ENCODE results near the gene MARCHF10.

Gene MARCHF10

GRCh38 chr17:62681939-62682381, 126.2 kb downstream of the MARCHF10 start:
- Histone ChIP-seq H2BK5ac (ENCODE audit: low read length) (peak overlapping the region; percentile 35), H3K4me3 (ENCODE audit: low read length in 2 of 2) (no peak overlapping the region), H2BK12ac (ENCODE audit: low read length) (no peak overlapping the region), H2AK5ac (ENCODE audit: low read depth, low read length) (no peak overlapping the region), H3K27ac (replicated peaks; ENCODE audit: low read length) (no peak overlapping the region), H3K27me3 (ENCODE audit: control insufficient read depth in 3 of 3, insufficient read depth in 3 of 3, low read depth in 1 of 3, low read length in 3 of 3) (no peaks in the 10 kb centered on the region), H3K79me1 (ENCODE audit: low read depth, low read length) (peaks cover 5% of the 10 kb centered on the region), H3K23ac (ENCODE audit: low read depth, low read length, poor library complexity) (peak overlapping the region; percentile 40), H2BK15ac (ENCODE audit: low read length) (no peak overlapping the region), H2AFZ (ENCODE audit: low read length) (no peak overlapping the region), H3K4me2 (ENCODE audit: insufficient read depth, low read length, poor library complexity, severe bottlenecking) (no peak overlapping the region), H3K9ac (ENCODE audit: low read depth, low read length, poor library complexity) (no peak overlapping the region), H2BK120ac (ENCODE audit: low read depth, low read length) (no peak overlapping the region), H3K4ac (ENCODE audit: low read length) (no peak overlapping the region), H3K9me3 (replicated peaks in 1 of 2; ENCODE audit: control insufficient read depth in 2 of 2, insufficient read depth in 1 of 2, low read depth in 1 of 2, low read length in 2 of 2) (no peaks in the 10 kb centered on the region), H3K4me1 (ENCODE audit: control insufficient read depth in 2 of 2, insufficient read depth in 1 of 2, low read depth in 1 of 2, low read length in 2 of 2) (no peaks in the 10 kb centered on the region), H4K8ac (ENCODE audit: low read depth, low read length) (no peak overlapping the region), H3K36me3 (replicated peaks in 1 of 2; ENCODE audit: control insufficient read depth in 2 of 2, insufficient read depth in 2 of 2, low read length in 2 of 2) (peaks cover 21 to 78% of the 10 kb centered on the region in 2 donors), H4K91ac (ENCODE audit: low read depth, low read length, poor library complexity) (no peak overlapping the region), H3K14ac (ENCODE audit: low read length) (no peak overlapping the region), H3K18ac (ENCODE audit: low read length) (no peak overlapping the region)
- WGBS, 2 donors (ENCODE audit: extremely low coverage in 2 of 2, insufficient read length in 2 of 2, insufficient replicate concordance in 1 of 2): no CpG with 5 or more reads among the region's 8 CpGs
- DNase-seq (ENCODE audit: low spot score): no peak

- peak overlapping the region; percentile 50 for H4K8ac ChIP-seq (ENCODE audit: low read depth, low read length)
- H3K4me3 ChIP-seq (ENCODE audit: low read length in 2 of 2): no peak overlapping the region
- no peaks in the 10 kb centered on the region for H3K27me3 ChIP-seq (ENCODE audit: control insufficient read depth in 3 of 3, insufficient read depth in 3 of 3, low read depth in 1 of 3, low read length in 3 of 3)
- H3K27ac ChIP-seq (replicated peaks; ENCODE audit: low read length): no peak overlapping the region
- H3K14ac ChIP-seq (ENCODE audit: low read length): no peak overlapping the region
- peak overlapping the region; percentile 40 for H3K23ac ChIP-seq (ENCODE audit: low read depth, low read length, poor library complexity)
- H3K4me1 ChIP-seq (ENCODE audit: control insufficient read depth in 2 of 2, insufficient read depth in 1 of 2, low read depth in 1 of 2, low read length in 2 of 2): no peaks in the 10 kb centered on the region
- no peak overlapping the region for H2BK120ac ChIP-seq (ENCODE audit: low read depth, low read length)
- H2AK5ac ChIP-seq (ENCODE audit: low read depth, low read length): no peak overlapping the region
- H2BK5ac ChIP-seq (ENCODE audit: low read length): peak overlapping the region; percentile 35
- H3K9me3 ChIP-seq (replicated peaks in 1 of 2; ENCODE audit: control insufficient read depth in 2 of 2, insufficient read depth in 1 of 2, low read depth in 1 of 2, low read length in 2 of 2): no peaks in the 10 kb centered on the region
- H2BK12ac ChIP-seq (ENCODE audit: low read length): no peak overlapping the region
- H3K79me1 ChIP-seq (ENCODE audit: low read depth, low read length): peaks cover 5% of the 10 kb centered on the region
- no peak overlapping the region for H3K18ac ChIP-seq (ENCODE audit: low read length)
- H2BK15ac ChIP-seq (ENCODE audit: low read length): no peak overlapping the region
- H3K4ac ChIP-seq (ENCODE audit: low read length): no peak overlapping the region
- peaks cover 18 to 78% of the 10 kb centered on the region in 2 donors for H3K36me3 ChIP-seq (replicated peaks in 1 of 2; ENCODE audit: control insufficient read depth in 2 of 2, insufficient read depth in 2 of 2, low read length in 2 of 2)
- H3K9ac ChIP-seq (ENCODE audit: low read depth, low read length, poor library complexity): peak overlapping the region; percentile 50
- no peak overlapping the region for H3K4me2 ChIP-seq (ENCODE audit: insufficient read depth, low read length, poor library complexity, severe bottlenecking)
- DNase-seq (ENCODE audit: low spot score): no peak
- H2AFZ ChIP-seq (ENCODE audit: low read length): no peak overlapping the region
- H4K91ac ChIP-seq (ENCODE audit: low read depth, low read length, poor library complexity): no peak overlapping the region
- no CpG with 5 or more reads among the region's 17 CpGs for WGBS, 2 donors (ENCODE audit: extremely low coverage in 2 of 2, insufficient read length in 2 of 2, insufficient replicate concordance in 1 of 2)
Observed at GRCh38 chr17:62681061-62681938, 126.8 kb downstream of the MARCHF10 start.

- H2BK15ac ChIP-seq (ENCODE audit: low read length): no peak overlapping the region
- H4K91ac ChIP-seq (ENCODE audit: low read depth, low read length, poor library complexity): peak overlapping the region; percentile 72
- DNase-seq (ENCODE audit: low spot score): no peak
- no peak overlapping the region for H3K4ac ChIP-seq (ENCODE audit: low read length)
- no peak overlapping the region for H2AFZ ChIP-seq (ENCODE audit: low read length)
- H3K27ac ChIP-seq (replicated peaks; ENCODE audit: low read length): no peak overlapping the region
- H2AK5ac ChIP-seq (ENCODE audit: low read depth, low read length): no peak overlapping the region
- H3K14ac ChIP-seq (ENCODE audit: low read length): no peak overlapping the region
- H2BK12ac ChIP-seq (ENCODE audit: low read length): no peak overlapping the region
- H3K18ac ChIP-seq (ENCODE audit: low read length): no peak overlapping the region
- no peak overlapping the region for H3K4me3 ChIP-seq (ENCODE audit: low read length in 2 of 2)
- H3K79me1 ChIP-seq (ENCODE audit: low read depth, low read length): peaks cover 5% of the 10 kb centered on the region
- no peak overlapping the region for H4K8ac ChIP-seq (ENCODE audit: low read depth, low read length)
- H3K4me2 ChIP-seq (ENCODE audit: insufficient read depth, low read length, poor library complexity, severe bottlenecking): no peak overlapping the region
- peaks cover 21 to 81% of the 10 kb centered on the region in 2 donors for H3K36me3 ChIP-seq (replicated peaks in 1 of 2; ENCODE audit: control insufficient read depth in 2 of 2, insufficient read depth in 2 of 2, low read length in 2 of 2)
- peak overlapping the region; percentile 50 for H3K9ac ChIP-seq (ENCODE audit: low read depth, low read length, poor library complexity)
- no peak overlapping the region for H2BK120ac ChIP-seq (ENCODE audit: low read depth, low read length)
- H3K9me3 ChIP-seq (replicated peaks in 1 of 2; ENCODE audit: control insufficient read depth in 2 of 2, insufficient read depth in 1 of 2, low read depth in 1 of 2, low read length in 2 of 2): no peaks in the 10 kb centered on the region
- no peaks in the 10 kb centered on the region for H3K27me3 ChIP-seq (ENCODE audit: control insufficient read depth in 3 of 3, insufficient read depth in 3 of 3, low read depth in 1 of 3, low read length in 3 of 3)
- H3K4me1 ChIP-seq (ENCODE audit: control insufficient read depth in 2 of 2, insufficient read depth in 1 of 2, low read depth in 1 of 2, low read length in 2 of 2): no peaks in the 10 kb centered on the region
- no peak overlapping the region for H2BK5ac ChIP-seq (ENCODE audit: low read length)
- WGBS, 2 donors (ENCODE audit: extremely low coverage in 2 of 2, insufficient read length in 2 of 2, insufficient replicate concordance in 1 of 2): no CpG with 5 or more reads among the region's 36 CpGs
- peak overlapping the region; percentile 95 for H3K23ac ChIP-seq (ENCODE audit: low read depth, low read length, poor library complexity)
Observed at GRCh38 chr17:62680541-62681052, 127.5 kb downstream of the MARCHF10 start.

GRCh38 chr17:62679866-62680377, 128.2 kb downstream of the MARCHF10 start:
- no peak overlapping the region for H3K4me2 ChIP-seq (ENCODE audit: insufficient read depth, low read length, poor library complexity, severe bottlenecking)
- no peak overlapping the region for H3K4me3 ChIP-seq (ENCODE audit: low read length in 2 of 2)
- H3K27me3 ChIP-seq (ENCODE audit: control insufficient read depth in 3 of 3, insufficient read depth in 3 of 3, low read depth in 1 of 3, low read length in 3 of 3): no peaks in the 10 kb centered on the region
- peak overlapping the region; percentile 48 for H4K8ac ChIP-seq (ENCODE audit: low read depth, low read length)
- H3K79me1 ChIP-seq (ENCODE audit: low read depth, low read length): peaks cover 5% of the 10 kb centered on the region
- no CpG with 5 or more reads among the region's 37 CpGs for WGBS, 2 donors (ENCODE audit: extremely low coverage in 2 of 2, insufficient read length in 2 of 2, insufficient replicate concordance in 1 of 2)
- H3K36me3 ChIP-seq (replicated peaks in 1 of 2; ENCODE audit: control insufficient read depth in 2 of 2, insufficient read depth in 2 of 2, low read length in 2 of 2): peaks cover 25 to 82% of the 10 kb centered on the region in 2 donors
- H2BK12ac ChIP-seq (ENCODE audit: low read length): no peak overlapping the region
- H3K14ac ChIP-seq (ENCODE audit: low read length): no peak overlapping the region
- H2AFZ ChIP-seq (ENCODE audit: low read length): no peak overlapping the region
- H3K4me1 ChIP-seq (ENCODE audit: control insufficient read depth in 2 of 2, insufficient read depth in 1 of 2, low read depth in 1 of 2, low read length in 2 of 2): no peaks in the 10 kb centered on the region
- peak overlapping the region; percentile 11 for H3K4ac ChIP-seq (ENCODE audit: low read length)
- no peak overlapping the region for H2AK5ac ChIP-seq (ENCODE audit: low read depth, low read length)
- H2BK5ac ChIP-seq (ENCODE audit: low read length): no peak overlapping the region
- no peaks in the 10 kb centered on the region for H3K9me3 ChIP-seq (replicated peaks in 1 of 2; ENCODE audit: control insufficient read depth in 2 of 2, insufficient read depth in 1 of 2, low read depth in 1 of 2, low read length in 2 of 2)
- H4K91ac ChIP-seq (ENCODE audit: low read depth, low read length, poor library complexity): no peak overlapping the region
- H2BK120ac ChIP-seq (ENCODE audit: low read depth, low read length): no peak overlapping the region
- no peak overlapping the region for H3K9ac ChIP-seq (ENCODE audit: low read depth, low read length, poor library complexity)
- no peak overlapping the region for H3K27ac ChIP-seq (replicated peaks; ENCODE audit: low read length)
- H2BK15ac ChIP-seq (ENCODE audit: low read length): no peak overlapping the region
- peak overlapping the region; percentile 95 for H3K23ac ChIP-seq (ENCODE audit: low read depth, low read length, poor library complexity)
- DNase-seq (ENCODE audit: low spot score): no peak
- H3K18ac ChIP-seq (ENCODE audit: low read length): no peak overlapping the region
